Heart left ventricle (tissue), 13 donors: ENCODE measurements around the gene MEGF11.

Experiments
- POLR2A ChIP-seq, 2 donors: fragments of 450-650 bp; IDR thresholded peaks; one replicate each; pipeline ENCODE4 v1.6.1; 2017; ENCODE audit warnings: antibody characterized with exemption in 2 of 2, mild to moderate bottlenecking in 2 of 2, moderate library complexity in 2 of 2
- TF ChIP-seq, protein P1 (sequence below), 12 donors: fragments of 200-600 bp; sonication (generic) in 4 of 12; IDR thresholded peaks; one replicate each; pipeline versions ENCODE4 v1.5.0 to v1.8.0; 2018 to 2022; ENCODE audit warnings: antibody characterized with exemption in 12 of 12, mild to moderate bottlenecking in 5 of 12
- donor health status: ischemic (EF 13 %, LVEDD 7.1; RV severe dilation, severe dysfunction).
- donor health status: DM: no; HTN: yes; CAD: no.
- donor health status: DM: no; HTN: no; CAD: no.
- donor health status: ischemic (EF 25% LVEDD 6.9; RV normal size, moderate dysfunction).
- donor health status: ischemic (EF 25% LVEDD 5.7; RV mildly dilated, moderate dysfunction).
- donor health status: ischemic (EF 35%, LVEDD 5.7; RV mildly dilated, moderate dysfunction).
- donor health status: nonischemic (EF 11% LVEDD 7.7; RV severe dilation, severe dysfunction).
- donor health status: DM: yes; HTN: yes; CAD: no.
- donor health status: PGD.
- donor health status: ischemic (EF 29% LVEDD 5.4; RV normal size, mild dysfunction).
- donor health status: nonischemic (EF 23%, LVEDD 6.1; RV moderate dilation, normal function).

DNA sequence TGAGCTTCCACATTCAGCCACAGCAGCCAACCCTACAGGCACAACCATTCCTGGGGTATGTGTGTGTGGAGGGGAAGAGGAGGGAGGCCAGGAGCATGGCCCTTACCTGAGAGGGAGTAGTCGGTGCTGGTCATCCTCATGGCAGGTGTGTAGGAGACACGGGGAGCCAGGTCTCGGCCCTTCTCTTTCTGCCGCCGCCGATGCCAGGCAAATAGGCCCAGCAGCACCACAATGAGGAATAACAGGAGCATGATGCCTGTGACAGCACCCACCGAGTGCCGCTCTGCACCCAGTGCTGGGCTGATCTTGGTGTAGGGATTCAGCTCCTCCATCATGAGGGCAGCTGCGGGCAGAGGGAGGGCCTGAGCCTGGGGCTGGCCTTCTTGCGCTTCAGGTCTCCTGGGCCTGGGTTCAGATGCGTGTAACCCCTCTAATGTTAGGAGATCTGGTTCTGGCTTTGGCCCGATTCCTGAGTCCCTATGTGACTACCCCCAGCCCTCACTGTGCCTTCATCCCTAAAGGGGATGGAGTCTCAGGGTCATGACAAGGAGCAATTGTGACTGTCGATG lies 339.8 kb downstream of the MEGF11 start:
- TF ChIP-seq, protein P1, sequence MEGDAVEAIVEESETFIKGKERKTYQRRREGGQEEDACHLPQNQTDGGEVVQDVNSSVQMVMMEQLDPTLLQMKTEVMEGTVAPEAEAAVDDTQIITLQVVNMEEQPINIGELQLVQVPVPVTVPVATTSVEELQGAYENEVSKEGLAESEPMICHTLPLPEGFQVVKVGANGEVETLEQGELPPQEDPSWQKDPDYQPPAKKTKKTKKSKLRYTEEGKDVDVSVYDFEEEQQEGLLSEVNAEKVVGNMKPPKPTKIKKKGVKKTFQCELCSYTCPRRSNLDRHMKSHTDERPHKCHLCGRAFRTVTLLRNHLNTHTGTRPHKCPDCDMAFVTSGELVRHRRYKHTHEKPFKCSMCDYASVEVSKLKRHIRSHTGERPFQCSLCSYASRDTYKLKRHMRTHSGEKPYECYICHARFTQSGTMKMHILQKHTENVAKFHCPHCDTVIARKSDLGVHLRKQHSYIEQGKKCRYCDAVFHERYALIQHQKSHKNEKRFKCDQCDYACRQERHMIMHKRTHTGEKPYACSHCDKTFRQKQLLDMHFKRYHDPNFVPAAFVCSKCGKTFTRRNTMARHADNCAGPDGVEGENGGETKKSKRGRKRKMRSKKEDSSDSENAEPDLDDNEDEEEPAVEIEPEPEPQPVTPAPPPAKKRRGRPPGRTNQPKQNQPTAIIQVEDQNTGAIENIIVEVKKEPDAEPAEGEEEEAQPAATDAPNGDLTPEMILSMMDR (IDR thresholded peaks at IDR 0.05) = no peak
- no peak for TF ChIP-seq POLR2A (IDR thresholded peaks at IDR 0.05)
